T-helper 17 cell (primary cell): ENCODE results near the gene MAN2B2. TPM values are rescaled to one million over a fixed set of nuclear protein-coding genes. Genes with fewer than 3 reads are reported as not detected.

ENCODE experiments used
- ATAC-seq: fragments of 150-1000 bp; cut with Tn5 transposase; 2 replicates; pipeline ENCODE4 v1.10.0; 2021; ENCODE audit warnings: mild to moderate bottlenecking, moderate library complexity
- DNase-seq, 3 donors: peaks; one replicate each; pipeline versions ENCODE4 v3.0.0 to v3.0.0-alpha.2; 2020 to 2021
- H3K9me3 ChIP-seq: one replicate; pipeline ENCODE4 v1.7.0; 2013; ENCODE audit warnings: low read length, mild to moderate bottlenecking; ENCODE audit not compliant: control insufficient read depth, poor library complexity, severe bottlenecking
- H3K27ac Mint-ChIP-seq: one replicate; pipeline ENCODE4 v1.8.0; 2022; ENCODE audit warnings: mild to moderate bottlenecking, moderate library complexity, mixed read lengths
- H3K27me3 Mint-ChIP-seq: one replicate; pipeline ENCODE4 v1.8.0; 2022; ENCODE audit warnings: mixed read lengths
- H3K36me3 Mint-ChIP-seq: one replicate; pipeline ENCODE4 v1.8.0; 2022; ENCODE audit warnings: low read depth, mixed read lengths
- H3K4me1 Mint-ChIP-seq: one replicate; pipeline ENCODE4 v1.8.0; 2022; ENCODE audit warnings: mild to moderate bottlenecking, mixed read lengths
- H3K4me3 Mint-ChIP-seq: one replicate; pipeline ENCODE4 v1.8.0; 2022; ENCODE audit warnings: mild to moderate bottlenecking, moderate library complexity, mixed read lengths
- total RNA-seq, 4 donors: library from RNA in 2 of 4; stranded (reverse) in 2 of 4; gene quantifications; one replicate each; pipeline ENCODE4 v1.2.3 and lab custom pipeline; 2022 to 2026

The MAN2B2 gene
- total RNA-seq, 2 donors from 2014 or later: 27.0 to 34.9 TPM

- Mint-ChIP-seq H3K4me1 (peaks cover 15% of the 10 kb centered on the region), H3K4me3 (no peak overlapping the region), H3K27ac (no peak overlapping the region), H3K36me3 (peaks cover 6% of the 10 kb centered on the region), H3K27me3 (peaks cover 39% of the 10 kb centered on the region)
- ATAC-seq (no peak), DNase-seq (no peak)
- no peaks in the 10 kb centered on the region for H3K9me3 ChIP-seq
Observed at GRCh38 chr4:6565691-6566390, 9.1 kb upstream of the MAN2B2 start.

DNA sequence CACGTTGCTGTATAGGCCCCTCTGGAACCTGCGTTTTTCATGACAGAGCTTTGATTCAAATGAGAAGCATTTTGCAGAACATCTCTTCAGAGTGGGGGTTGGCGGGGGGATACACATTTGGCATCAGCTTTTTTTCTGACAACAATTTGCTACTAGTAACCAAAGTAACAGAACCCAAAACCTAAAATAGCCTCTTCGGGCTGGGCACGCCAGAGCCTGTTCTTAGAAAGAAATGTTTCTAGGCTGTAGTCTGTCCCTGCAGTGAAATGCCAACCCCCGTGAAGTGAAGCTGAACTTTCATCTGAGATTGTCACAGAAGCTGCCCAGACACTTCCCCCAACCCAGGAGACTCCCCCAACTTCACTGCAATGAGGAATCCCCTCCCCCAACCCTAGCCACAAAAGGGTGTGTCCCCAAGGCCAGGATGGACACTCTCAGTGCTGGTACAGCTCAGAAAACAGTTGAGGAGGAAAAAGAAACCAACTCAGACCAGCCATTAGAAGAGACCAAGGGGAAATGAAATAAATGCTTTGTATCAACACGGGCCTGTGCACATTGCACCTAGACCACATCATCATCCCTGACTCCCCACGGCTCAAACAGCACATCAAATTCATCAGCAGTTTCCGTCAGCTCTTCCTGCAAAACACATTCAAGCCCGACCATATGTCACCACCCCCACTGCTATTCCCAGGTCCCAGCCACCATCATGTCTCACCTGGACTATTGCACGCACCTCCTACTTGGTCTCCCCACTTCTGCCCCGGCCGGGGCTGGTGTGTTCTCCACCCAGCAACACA, 8.4 kb upstream of the MAN2B2 start:
- Mint-ChIP-seq H3K27me3 (peaks cover 31% of the 10 kb centered on the region), H3K36me3 (peaks cover 3% of the 10 kb centered on the region), H3K27ac (no peak overlapping the region), H3K4me3 (no peak overlapping the region), H3K4me1 (peaks cover 8% of the 10 kb centered on the region)
- DNase-seq (no peak), ATAC-seq (no peak)
- no peaks in the 10 kb centered on the region for H3K9me3 ChIP-seq

- Mint-ChIP-seq H3K27me3 (peaks cover 25% of the 10 kb centered on the region), H3K27ac (no peak overlapping the region), H3K36me3 (peaks cover 3% of the 10 kb centered on the region), H3K4me3 (no peak overlapping the region), H3K4me1 (peaks cover 7% of the 10 kb centered on the region)
- DNase-seq (no peak), ATAC-seq (no peak)
- H3K9me3 ChIP-seq: no peaks in the 10 kb centered on the region
Observed at GRCh38 chr4:6567218-6567617, 7.8 kb upstream of the MAN2B2 start.

DNA sequence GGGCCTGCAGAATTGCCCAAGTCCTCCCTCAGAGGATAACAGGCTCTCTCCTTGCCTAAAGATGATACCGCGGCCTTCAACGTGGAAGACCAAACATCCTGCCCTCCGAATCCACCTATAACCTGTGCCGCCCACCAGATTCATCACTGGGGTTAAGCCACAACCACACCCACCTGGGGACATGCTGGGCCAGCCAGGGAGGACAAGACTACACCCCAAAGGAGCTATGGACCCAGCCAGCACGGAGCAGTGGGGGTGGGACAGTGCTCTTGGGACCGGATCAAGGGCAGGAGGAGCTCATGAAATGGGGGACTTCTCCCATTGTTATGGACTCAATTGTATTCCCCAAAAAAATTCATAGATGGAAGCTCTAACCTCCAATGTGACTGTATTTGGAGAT, 6.8 kb upstream of the MAN2B2 start:
- no peak overlapping the region for H3K4me3 Mint-ChIP-seq
- peaks cover 19% of the 10 kb centered on the region for H3K27me3 Mint-ChIP-seq
- no peak overlapping the region for H3K27ac Mint-ChIP-seq
- ATAC-seq (no peak), DNase-seq (no peak)
- H3K4me1 Mint-ChIP-seq: peaks cover 7% of the 10 kb centered on the region
- peaks cover 3% of the 10 kb centered on the region for H3K36me3 Mint-ChIP-seq
- H3K9me3 ChIP-seq: no peaks in the 10 kb centered on the region

DNA sequence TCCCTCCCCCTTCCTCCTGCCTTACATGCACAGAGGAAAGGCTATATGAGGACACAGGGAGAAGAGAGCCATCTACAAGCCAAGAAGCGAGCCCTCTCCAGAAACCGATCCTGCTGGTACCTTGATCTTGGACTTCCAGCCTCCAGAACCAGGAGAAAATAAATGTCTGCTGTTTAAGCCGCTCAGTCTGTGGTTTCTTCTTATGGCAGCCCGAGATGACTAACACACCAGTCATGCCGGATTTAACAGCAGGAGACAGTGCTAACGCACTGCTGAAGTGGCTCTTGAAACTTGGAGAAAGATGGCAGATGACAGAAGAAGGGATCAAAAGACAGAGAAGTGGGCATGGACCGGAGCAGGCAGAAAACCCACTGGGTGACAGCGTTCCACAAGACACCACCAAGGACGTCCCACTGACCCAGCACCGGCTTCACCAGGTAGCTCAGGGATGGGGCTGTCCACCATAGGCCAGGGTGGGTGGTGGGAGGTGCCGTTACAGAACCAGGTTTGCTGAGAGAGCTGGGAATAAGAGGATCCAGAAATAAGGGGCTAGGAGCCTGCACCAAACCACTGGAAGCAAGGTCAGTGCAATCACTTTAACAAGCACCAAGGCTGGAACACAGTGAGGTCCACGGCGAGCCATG, 6.2 kb upstream of the MAN2B2 start:
- H3K27ac Mint-ChIP-seq: no peak overlapping the region
- no peaks in the 10 kb centered on the region for H3K9me3 ChIP-seq
- DNase-seq: no peak
- peaks cover 7% of the 10 kb centered on the region for H3K4me1 Mint-ChIP-seq
- no peak for ATAC-seq
- H3K36me3 Mint-ChIP-seq: peaks cover 3% of the 10 kb centered on the region
- no peak overlapping the region for H3K4me3 Mint-ChIP-seq
- peaks cover 19% of the 10 kb centered on the region for H3K27me3 Mint-ChIP-seq

GRCh38 chr4:6571608-6572007, 3.4 kb upstream of the MAN2B2 start:
- Mint-ChIP-seq H3K4me1 (peaks cover 5% of the 10 kb centered on the region), H3K27ac (no peak overlapping the region), H3K4me3 (no peak overlapping the region)

DNA sequence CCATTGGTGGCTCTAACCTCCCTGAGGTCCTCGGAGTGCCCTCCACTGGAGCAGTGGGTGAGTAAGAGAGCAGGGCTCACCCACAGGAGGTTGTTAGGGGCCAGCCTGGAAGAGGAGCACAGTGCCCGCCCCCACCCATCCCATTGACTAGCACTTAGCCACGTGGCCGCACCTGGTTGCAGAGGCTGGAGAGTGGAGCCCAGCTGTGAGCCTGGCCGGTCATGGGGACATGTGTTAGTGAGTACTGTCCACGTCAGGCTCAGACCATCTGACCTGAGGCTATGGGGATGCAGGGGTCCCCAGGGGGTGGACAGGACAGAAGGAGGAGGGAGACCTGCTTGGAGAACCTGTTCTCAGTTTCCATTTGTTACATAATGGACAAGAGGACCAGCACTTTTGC, 1.4 kb upstream of the MAN2B2 start:
- peak overlapping the region; percentile 92 for H3K4me3 Mint-ChIP-seq
- no peak for DNase-seq
- peaks cover 6% of the 10 kb centered on the region for H3K36me3 Mint-ChIP-seq
- peaks cover 11% of the 10 kb centered on the region for H3K4me1 Mint-ChIP-seq
- H3K27ac Mint-ChIP-seq: no peak overlapping the region
- no peaks in the 10 kb centered on the region for H3K27me3 Mint-ChIP-seq
- ATAC-seq: no peak
- H3K9me3 ChIP-seq: no peaks in the 10 kb centered on the region

More at GRCh38 chr4:6571608-6572007, 3.4 kb upstream of the MAN2B2 start:
- H3K36me3 Mint-ChIP-seq: no peaks in the 10 kb centered on the region
- no peaks in the 10 kb centered on the region for H3K9me3 ChIP-seq
- DNase-seq: no peak
- no peaks in the 10 kb centered on the region for H3K27me3 Mint-ChIP-seq
- no peak for ATAC-seq

- Mint-ChIP-seq H3K27me3 (no peaks in the 10 kb centered on the region), H3K4me1 (peaks cover 11% of the 10 kb centered on the region)
Observed at GRCh38 chr4:6573986-6574746, 823 bp upstream of the MAN2B2 start.

DNA sequence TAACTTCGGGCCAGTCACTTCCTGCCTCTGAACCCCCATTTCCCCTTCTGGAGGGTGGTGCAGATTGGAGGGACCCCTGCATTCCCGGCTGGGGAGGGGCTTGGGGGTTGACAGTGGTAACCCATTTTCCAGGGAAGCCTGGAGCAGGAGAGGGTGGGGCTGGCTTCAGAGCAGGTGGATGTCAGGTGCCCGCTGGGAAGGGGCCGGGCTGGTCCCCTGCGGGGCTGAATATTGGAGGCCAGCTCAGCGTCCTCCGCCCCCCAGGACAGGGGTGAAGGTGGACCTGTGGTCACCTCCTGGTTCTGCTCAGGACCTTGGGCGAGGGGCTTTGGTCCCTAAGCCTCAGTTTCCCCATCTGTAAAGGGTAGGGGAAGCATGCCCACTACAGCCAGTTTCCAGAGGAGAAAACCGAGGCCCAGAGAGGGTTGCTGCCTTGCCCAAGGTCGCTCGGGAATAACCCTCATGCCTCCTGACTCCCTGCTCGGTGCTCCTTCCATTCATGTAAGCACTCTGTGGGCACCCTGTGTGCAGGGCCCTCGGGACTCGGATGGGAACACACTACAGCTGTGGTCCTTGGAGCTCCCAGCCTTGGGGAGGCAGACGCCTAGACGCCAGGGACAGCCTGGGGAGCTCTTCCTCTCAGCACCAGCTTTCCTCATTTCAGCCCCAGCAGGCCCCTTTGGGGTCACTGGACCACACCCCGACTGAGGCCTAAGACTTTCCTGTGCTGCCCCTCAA, 683 bp downstream of the MAN2B2 start:
- Mint-ChIP-seq H3K4me1 (peaks cover 16% of the 10 kb centered on the region), H3K27ac (peak overlapping the region; percentile 82), H3K36me3 (peaks cover 16% of the 10 kb centered on the region), H3K27me3 (no peaks in the 10 kb centered on the region), H3K4me3 (peak overlapping the region; percentile 92)
- DNase-seq: no peak
- no peaks in the 10 kb centered on the region for H3K9me3 ChIP-seq
- no peak for ATAC-seq

More at GRCh38 chr4:6573986-6574746, 823 bp upstream of the MAN2B2 start:
- Mint-ChIP-seq H3K36me3 (peaks cover 6% of the 10 kb centered on the region), H3K4me3 (peak overlapping the region; percentile 92), H3K27ac (peak overlapping the region; percentile 82)
- DNase-seq (no peak), ATAC-seq (no peak)
- H3K9me3 ChIP-seq: no peaks in the 10 kb centered on the region

- H3K36me3 Mint-ChIP-seq: peaks cover 16% of the 10 kb centered on the region
- H3K27ac Mint-ChIP-seq: no peak overlapping the region
Observed at GRCh38 chr4:6576512-6576911, 1.5 kb downstream of the MAN2B2 start.

DNA sequence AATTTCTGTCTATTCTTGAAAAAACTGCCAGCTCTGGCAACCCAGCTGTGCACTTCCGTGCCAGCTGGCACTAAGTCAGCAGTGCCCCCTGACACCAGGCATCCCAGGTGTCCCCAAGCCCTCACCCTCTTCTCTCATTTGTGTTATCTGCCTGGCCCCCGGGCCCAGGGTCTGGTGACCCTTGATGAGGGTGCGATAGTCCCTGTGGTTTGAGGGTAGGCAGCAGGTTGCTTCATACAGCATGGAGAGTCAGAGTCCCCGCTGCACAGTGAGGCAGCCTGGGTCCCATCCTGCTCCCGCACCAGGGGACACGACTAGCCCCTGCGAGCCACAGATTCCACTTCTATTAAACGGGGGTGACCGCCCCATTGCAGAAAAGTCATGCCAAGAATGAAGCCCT, 1.9 kb downstream of the MAN2B2 start:
- ATAC-seq (no peak), DNase-seq (no peak)
- Mint-ChIP-seq H3K27me3 (no peaks in the 10 kb centered on the region), H3K4me3 (peak overlapping the region; percentile 66), H3K36me3 (peaks cover 16% of the 10 kb centered on the region), H3K4me1 (peaks cover 16% of the 10 kb centered on the region), H3K27ac (no peak overlapping the region)
- H3K9me3 ChIP-seq: no peaks in the 10 kb centered on the region

More at GRCh38 chr4:6576512-6576911, 1.5 kb downstream of the MAN2B2 start:
- DNase-seq: no peak
- H3K4me1 Mint-ChIP-seq: peaks cover 16% of the 10 kb centered on the region
- H3K4me3 Mint-ChIP-seq: peak overlapping the region; percentile 92
- H3K9me3 ChIP-seq: no peaks in the 10 kb centered on the region
- no peak for ATAC-seq
- H3K27me3 Mint-ChIP-seq: no peaks in the 10 kb centered on the region

DNA sequence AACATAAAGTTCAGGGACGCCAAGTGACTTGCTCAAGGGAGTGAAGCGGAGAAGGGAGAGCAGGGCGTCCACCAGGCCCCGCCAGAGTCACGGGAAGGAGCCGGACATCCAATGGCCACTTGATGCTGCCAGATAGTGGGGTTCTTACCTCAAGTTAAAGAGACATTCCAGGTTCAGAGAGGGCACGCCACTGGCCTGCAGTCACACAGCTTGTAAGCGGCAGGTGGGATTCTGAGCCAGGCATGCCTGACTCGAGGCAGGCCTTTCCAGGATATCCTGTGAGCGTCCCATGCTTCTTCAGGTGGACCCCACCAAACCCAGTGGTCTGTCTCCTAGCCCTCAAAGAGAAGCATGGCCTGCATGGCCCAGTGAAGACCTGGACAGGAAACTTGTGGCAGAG, 2.4 kb downstream of the MAN2B2 start:
- no peak for ATAC-seq
- H3K27ac Mint-ChIP-seq: no peak overlapping the region
- peaks cover 18% of the 10 kb centered on the region for H3K36me3 Mint-ChIP-seq
- peak overlapping the region; percentile 31 for H3K4me3 Mint-ChIP-seq
- no peaks in the 10 kb centered on the region for H3K9me3 ChIP-seq
- peaks cover 16% of the 10 kb centered on the region for H3K4me1 Mint-ChIP-seq
- H3K27me3 Mint-ChIP-seq: no peaks in the 10 kb centered on the region
- DNase-seq: no peak
